ENCODE data around the gene ANKUB1.

Gene ANKUB1

DNA sequence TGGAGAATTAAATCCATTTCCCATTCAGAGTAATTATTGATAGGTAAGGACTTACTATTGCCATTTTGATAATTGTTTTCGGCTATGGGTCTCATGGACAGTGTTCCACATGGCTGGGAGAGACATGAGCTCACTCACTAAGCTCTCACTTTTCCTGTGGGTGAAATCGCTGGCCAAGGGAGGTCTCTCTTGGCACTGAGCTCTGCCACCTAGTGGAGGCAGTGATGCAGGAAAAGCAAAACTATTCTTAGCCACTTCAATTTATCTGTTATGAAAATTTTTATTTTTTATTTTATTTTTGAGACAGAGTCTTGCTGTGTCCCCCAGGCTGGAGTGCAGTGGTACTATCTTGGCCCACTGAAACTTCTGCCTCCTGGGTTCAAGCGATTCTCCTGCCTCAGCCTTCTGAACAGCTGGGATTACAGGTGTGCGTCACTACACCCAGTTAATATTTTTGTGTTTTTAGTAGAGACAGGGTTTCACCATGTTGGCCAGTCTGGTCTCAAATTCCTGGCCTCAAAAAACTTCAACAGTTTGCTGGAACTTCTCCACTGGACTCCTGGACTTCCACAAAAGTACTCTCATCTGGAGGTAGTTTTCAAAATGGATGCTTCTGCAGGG, 16.0 kb upstream of the ANKUB1 start:
- DNase-seq: peak; percentile 60 to 64

DNA sequence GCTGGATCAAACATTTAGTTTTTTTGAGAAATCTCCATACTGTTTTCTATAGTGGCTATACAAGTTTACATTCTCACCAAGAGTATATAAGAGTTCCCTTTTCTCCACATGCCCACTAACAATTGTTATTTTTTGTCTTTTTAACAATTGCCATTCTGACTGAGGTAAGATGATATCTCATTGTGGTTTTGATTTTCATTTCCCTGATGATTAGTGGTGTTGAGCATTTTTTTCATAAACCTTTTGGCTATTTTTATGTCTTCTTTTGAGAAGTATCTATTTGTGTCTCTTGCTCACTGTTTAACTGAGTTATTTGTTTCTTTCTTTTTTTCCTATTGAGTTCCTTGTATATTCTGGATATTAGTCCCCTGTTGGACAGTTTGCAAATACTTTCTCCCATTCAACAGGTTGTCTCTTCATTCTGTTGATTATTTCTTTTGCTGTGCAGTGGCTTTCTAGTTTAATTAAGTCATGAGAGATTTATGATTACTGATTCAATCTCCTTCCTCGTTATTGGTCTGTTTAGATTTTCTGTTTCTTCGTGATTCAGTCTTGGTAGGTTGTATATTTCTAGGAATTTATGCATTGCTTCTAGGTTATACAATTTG, 13.9 kb upstream of the ANKUB1 start:
- no peak for DNase-seq

GRCh38 chr3:149801639-149802038, 9.3 kb upstream of the ANKUB1 start:
- DNase-seq: no peak

DNA sequence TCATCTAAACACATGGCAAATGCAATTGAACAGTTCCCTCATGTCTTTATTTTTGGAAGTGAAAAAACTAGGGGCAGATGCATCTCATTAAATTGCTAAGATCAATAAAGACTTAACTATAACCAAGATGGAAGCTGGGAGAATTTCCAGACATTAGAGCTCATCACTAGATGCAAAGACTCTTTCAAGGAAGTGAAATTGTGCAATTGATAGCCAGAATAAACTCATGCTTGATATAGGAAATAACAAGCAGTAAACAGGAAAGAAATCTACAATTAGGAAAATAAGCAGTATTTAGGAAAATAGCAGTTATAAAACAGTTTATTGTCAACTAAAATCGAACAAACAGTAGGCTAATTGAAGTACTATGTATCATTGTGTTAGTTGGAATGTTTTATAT, 8.8 kb upstream of the ANKUB1 start:
- DNase-seq: no peak

- DNase-seq: no peak
These were observed 8.3 kb upstream of the ANKUB1 start for GRCh38 chr3:149800693-149801092.

- no peak for DNase-seq
These were observed 3.7 kb upstream of the ANKUB1 start for GRCh38 chr3:149796026-149796425.

DNA sequence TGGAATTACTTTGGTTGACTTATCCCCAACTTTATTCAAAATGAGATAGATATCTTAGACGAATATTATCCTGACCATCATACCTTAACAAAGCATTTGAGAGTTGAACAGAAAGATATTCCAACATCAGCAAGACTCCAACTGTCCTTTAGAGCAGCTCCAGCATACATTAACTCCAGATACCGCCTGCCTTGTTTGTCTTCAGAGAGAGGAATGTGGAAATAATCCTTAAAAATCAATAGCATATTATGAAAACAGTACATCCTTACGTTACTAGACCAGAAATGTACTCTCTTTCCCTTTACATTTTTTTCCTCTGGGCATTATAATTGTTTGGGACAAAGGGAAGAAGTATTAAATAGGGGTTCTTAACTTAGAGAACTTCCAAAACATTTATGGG, 1.7 kb downstream of the ANKUB1 start:
- DNase-seq: no peak

DNA sequence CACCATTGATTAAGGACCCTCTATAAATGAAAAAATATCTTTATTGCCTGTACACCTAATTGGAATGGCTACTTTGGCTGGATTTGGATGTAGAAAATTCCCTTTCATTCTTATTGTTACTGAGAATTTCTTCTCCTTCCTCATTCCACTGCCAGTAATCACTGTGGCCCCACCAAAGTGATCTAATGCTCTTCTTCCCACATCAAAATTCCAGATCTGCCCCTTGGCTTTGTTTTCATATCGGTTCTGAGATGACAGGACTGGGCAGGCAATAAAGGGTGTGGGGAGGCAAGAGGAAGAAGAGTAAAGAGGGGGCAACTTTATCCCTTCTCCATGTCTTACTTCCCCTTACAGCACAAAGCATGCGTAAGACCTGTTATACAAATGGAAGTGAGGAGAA, 2.1 kb downstream of the ANKUB1 start:
- DNase-seq: no peak

GRCh38 chr3:149784064-149784704, 8.2 kb downstream of the ANKUB1 start:
- no peak for DNase-seq

GRCh38 chr3:149783576-149783975, 8.8 kb downstream of the ANKUB1 start:
- DNase-seq: no peak

DNA sequence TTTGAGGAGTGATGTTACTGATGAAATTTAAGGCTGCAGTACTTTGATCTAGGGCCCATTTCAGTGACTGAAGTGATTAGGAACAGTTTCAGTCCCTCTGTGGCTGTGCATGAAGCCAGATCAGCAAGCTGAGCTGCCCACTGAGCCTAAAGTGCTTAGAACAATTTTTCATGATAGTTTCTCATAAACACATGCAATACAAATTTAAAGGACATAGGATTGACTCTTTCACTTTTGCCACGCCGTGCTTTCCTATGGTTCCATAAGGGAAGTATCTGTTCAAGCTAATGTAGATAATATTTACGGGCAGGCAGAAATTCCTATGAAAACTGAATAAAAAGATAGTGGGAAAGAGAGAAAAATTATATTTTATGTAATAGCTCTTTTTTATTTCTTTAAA, 10.6 kb downstream of the ANKUB1 start:
- DNase-seq: no peak

DNA sequence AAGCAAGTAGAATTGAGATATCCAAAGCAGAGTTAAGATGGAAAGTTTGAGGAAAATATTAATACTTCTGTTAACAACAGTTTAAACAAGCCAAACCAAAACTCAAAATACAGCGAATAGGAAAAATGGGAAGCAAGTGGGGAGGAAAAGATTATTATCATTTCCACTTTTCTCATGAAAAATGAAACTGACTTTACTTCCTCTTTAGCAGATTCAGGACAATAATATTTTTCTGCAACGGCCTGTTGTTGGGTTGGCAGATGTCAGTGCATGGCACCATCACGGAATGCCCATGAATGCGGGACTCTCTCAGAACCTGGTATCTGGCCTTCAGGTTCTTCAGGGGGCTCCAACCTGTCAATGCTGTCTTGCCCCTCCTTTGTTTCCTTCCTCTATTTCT, 11.1 kb downstream of the ANKUB1 start:
- peak; percentile 9 to 45 for DNase-seq

DNA sequence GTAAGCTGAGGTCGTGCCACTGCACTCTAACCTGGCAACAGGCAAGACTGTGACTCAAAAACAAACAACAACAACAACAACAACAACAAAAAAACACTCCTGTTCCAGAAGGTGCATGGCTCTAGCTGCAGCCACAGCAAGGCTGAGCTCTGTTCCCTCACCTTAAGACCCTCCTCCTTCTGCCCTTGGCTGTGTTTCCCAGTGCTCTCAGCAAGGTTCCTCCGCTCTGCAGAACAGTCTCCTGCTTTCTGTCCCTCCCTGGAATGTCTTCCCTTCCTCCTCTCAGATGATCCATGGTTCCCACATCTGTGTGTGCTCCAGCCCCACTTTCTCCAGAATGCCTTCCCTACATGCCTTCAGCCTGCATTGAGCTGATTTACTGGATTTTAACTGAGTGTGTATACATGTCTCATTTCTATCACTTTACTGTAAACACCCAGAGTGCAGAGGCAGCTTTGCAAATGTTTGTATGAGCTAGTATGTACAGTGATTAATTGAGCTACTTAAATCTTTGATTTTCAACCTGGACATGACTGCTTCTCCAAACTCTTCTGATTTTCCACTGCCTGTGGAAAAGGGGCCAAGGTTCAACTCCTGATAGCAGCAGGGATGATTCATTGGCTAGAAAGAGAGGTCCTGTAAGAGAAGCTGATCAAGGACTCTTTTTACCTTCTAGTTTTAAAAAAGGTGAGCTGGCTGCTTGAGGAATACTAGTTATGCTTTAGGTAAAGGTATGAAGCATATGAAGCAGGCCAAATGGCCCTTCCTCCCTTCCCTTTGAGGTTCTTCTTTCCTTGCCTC, 14.7 kb downstream of the ANKUB1 start:
- no peak for DNase-seq

- no peak for DNase-seq
These were observed 16.2 kb downstream of the ANKUB1 start for GRCh38 chr3:149776170-149776569.

DNA sequence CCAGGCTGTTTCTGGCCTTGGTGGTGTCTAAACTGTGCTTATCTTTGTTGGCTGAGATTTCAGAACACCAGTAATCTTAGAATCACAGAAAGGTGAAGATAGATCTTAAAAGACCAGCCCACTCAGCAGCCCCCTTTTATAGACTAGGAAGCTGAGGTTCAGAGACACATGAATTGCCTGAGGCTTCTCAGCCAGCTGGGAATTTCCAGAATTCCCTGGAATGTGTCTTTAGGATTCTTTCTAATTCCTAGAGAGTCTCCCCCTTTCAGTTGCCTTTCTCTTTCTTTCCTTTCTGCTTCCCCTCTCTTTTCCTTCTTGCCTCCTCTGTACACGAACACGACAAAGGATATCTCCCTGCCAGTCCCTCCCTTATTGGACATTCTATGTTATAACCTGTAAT, 19.5 kb downstream of the ANKUB1 start:
- no peak for DNase-seq

- peak in 1 of 2 donors; percentile 31 for DNase-seq
These were observed 20.6 kb downstream of the ANKUB1 start for GRCh38 chr3:149771652-149772271.

- DNase-seq: no peak
These were observed 22.1 kb downstream of the ANKUB1 start for GRCh38 chr3:149770246-149770645.

DNA sequence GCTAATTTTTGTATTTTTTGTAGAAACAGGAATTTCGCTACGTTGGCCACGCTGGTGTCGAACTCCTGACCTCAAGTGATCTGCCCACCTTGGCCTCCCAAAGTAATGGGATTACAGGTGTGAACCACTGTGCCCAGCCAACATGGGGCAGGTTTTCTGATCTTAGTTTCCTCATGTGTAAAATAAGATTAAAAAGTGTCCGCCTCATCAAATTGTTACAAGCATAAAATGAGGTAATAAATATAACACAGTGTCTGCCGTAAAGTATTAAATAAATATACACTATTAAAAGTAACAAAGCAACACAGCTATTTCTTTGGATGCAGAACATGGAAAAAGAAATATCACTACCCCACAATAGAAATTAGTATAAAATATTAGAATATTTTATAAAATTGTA, 23.6 kb downstream of the ANKUB1 start:
- DNase-seq: no peak

DNA sequence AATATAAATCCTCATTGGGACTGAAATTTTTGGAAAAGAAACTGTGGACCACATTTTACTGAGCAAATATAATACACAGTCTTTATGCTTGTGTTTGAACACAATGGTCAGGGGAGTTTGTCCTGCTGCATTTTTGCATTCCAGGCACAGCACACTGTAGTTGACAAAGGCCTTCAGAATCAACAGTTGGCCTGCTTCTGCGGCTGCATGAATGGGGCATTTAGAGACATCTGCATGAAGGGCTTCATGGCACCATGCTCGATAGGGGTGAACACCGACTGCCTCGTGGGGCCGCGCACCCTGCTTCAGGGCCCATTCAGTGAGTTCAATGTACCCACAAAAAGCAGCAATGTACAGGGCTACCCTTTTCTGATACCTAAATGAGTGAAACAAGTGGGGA, 24.6 kb downstream of the ANKUB1 start:
- no peak for DNase-seq

- no peak for DNase-seq
These were observed 26.5 kb downstream of the ANKUB1 start for GRCh38 chr3:149765762-149766334.

- DNase-seq: no peak
These were observed 28.1 kb downstream of the ANKUB1 start for GRCh38 chr3:149764302-149764701.

DNA sequence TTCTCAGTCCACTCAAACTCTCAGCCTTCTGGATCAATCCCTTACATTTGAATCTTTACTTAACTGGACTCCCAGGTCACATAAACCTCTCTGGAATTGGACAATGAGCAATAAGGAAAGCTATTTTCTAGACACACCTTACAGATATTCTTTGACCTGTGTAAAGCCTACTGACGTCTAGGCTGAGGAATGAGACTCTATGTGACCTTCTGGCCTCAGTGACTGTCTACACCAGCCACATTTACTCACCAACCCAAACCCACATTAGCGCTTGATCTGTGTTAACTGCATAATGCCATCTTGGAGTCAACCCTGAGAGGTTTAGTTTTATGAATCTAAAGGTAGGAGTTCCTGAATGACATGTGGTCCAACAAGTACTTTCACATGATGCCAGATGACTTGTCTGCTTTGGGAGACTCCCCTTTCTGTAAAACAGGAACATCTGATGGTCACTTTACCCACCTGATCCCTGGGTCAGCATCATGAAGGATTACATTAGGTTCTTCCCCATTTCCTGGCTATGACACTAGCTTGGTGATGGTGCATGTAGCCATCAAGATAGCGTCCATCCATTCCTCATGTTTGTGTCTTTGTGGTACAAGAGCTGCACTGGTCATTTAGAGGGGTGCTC, 28.7 kb downstream of the ANKUB1 start:
- no peak for DNase-seq
